Stimulated activated CD4-positive, alpha-beta T cell treated with anti-CD3 and anti-CD28 coated beads, Interleukin-15, amount 100 ng/mL, for 48 hours (primary cell): ENCODE results near the gene MARCHF11.
A peak's percentile ranks its signal among the peaks of the same experiment; 100 is the strongest.

Experiments used
- DNase-seq, 2 donors: peaks; one replicate each; pipeline ENCODE4 v3.0.0-alpha.2; 2020; ENCODE audit warnings: low read depth in 2 of 2

Gene MARCHF11

GRCh38 chr5:16179511-16179935 lies at the start of gene MARCHF11:
TSS of gene MARCHF11 (minus strand) at chr5:16179791. CDS start at chr5:16179575, 216 bp downstream.
- no peak for DNase-seq

GRCh38 chr5:16225927-16226326 lies 46.3 kb upstream of the MARCHF11 start:
- no peak for DNase-seq

GRCh38 chr5:16192311-16192710 lies 12.7 kb upstream of the MARCHF11 start:
- no peak for DNase-seq

- no peak for DNase-seq
These were observed 1.1 kb upstream of the MARCHF11 start for GRCh38 chr5:16180789-16181082.

- DNase-seq, result no peak
These were observed 571 bp upstream of the MARCHF11 start for GRCh38 chr5:16179936-16180788.

- DNase-seq, result peak in 1 of 2 donors; percentile 13
These were observed 732 bp downstream of the MARCHF11 start for GRCh38 chr5:16178745-16179372.

- no peak for DNase-seq
These were observed 10.0 kb downstream of the MARCHF11 start for GRCh38 chr5:16169550-16169949.

GRCh38 chr5:16160706-16161105 lies 18.9 kb downstream of the MARCHF11 start:
- DNase-seq, result no peak

- no peak for DNase-seq
These were observed 20.0 kb downstream of the MARCHF11 start for GRCh38 chr5:16159636-16160035.

GRCh38 chr5:16156152-16156551 lies 23.4 kb downstream of the MARCHF11 start:
- no peak for DNase-seq

- no peak for DNase-seq
These were observed 26.7 kb downstream of the MARCHF11 start for GRCh38 chr5:16152601-16153568.

- DNase-seq, result no peak
These were observed 30.0 kb downstream of the MARCHF11 start for GRCh38 chr5:16149621-16150020.

- DNase-seq, result no peak
These were observed 32.3 kb downstream of the MARCHF11 start for GRCh38 chr5:16147179-16147900.

- no peak for DNase-seq
These were observed 35.2 kb downstream of the MARCHF11 start for GRCh38 chr5:16144416-16144815.

- no peak for DNase-seq
These were observed 36.1 kb downstream of the MARCHF11 start for GRCh38 chr5:16143361-16144049.

- DNase-seq, result no peak
These were observed 38.6 kb downstream of the MARCHF11 start for GRCh38 chr5:16140944-16141343.

GRCh38 chr5:16140417-16140816 lies 39.2 kb downstream of the MARCHF11 start:
- DNase-seq, result no peak

- DNase-seq, result no peak
These were observed 42.4 kb downstream of the MARCHF11 start for GRCh38 chr5:16137177-16137576.

- no peak for DNase-seq
These were observed 44.1 kb downstream of the MARCHF11 start for GRCh38 chr5:16135506-16135905.

GRCh38 chr5:16135003-16135402 lies 44.6 kb downstream of the MARCHF11 start:
- no peak for DNase-seq

- no peak for DNase-seq
These were observed 45.4 kb downstream of the MARCHF11 start for GRCh38 chr5:16134204-16134603.
